ENCODE measurements around the gene CSTF1. TPM values are rescaled to one million over a fixed set of nuclear protein-coding genes. Genes with fewer than 3 reads are reported as not detected.

Gene CSTF1
- total RNA-seq, 1 donor: 43.1 TPM

DNA sequence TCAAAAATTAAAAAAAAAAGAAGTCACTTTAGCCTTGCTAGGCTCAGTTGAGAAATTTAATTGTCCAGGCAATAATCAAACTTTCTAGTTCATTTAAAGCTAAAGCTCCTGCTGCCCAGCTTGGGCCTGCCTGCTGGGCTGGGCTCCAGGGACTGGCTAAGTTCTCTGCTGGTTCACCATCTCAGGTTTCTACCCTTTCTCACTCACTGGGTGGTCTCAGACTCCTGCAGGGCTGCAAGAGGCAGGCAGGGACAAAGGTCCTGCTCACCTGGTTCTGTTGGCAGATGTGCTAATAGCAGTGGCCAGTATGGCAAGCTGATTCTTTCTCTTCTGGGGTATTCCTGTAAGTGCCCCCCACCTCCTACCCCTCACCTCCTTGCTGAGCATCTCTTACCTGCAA is 54.8 kb downstream of the CSTF1 start:
- no peak for DNase-seq (ENCODE audit: low read depth in 2 of 3, low spot score in 2 of 3)

DNA sequence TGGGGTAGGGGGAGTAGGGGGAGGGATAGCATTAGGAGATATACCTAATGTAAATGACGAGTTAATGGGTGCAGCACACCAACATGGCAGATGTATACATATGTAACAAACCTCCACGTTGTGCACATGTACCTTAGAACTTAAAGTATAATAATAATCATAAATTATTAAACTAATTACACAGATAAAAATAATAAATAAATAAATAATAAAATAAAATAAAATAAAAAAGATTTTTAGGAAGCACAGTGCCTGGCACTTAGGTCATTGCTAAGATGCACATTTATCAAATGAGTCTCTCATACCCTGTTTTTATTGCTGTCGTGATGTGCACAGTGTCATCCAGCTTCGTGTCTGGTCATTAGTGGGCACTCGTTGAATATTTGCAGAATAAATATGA is 57.0 kb downstream of the CSTF1 start:
- no peak for DNase-seq (ENCODE audit: low read depth in 2 of 3, low spot score in 2 of 3)

DNA sequence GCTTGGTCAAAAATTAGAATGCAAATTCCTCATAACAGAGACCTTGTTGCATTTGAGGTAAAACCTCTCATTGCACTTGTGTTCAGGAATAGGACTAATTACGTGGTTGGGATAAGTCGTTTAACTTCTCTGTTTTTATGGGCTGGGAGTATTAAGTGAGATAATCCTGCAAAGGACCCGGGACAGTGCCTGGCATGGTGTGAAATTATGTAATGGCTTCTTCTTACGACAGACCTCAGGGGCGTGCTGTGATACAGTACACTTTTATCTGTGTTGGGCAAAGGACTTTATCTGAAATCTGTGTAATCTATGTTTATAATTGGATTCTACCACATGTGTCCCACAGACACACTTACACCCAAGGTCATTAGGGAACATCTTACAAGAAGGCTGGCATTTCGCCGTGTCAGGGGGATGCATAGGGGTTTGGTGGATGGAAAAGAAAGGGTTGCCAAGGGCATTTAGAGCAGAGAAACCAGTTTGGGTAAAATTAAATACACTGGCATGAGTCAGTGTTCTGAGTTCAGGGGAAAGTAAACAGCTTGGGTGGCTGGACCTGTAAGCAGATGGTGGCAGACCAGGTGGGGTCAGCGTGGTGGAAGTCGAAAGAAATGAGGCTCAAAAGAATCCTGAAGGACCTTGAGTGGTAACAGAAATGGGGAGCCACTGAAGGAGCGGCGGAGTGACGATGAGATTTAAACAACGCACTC is 58.8 kb downstream of the CSTF1 start:
- no peak for DNase-seq (ENCODE audit: low read depth in 2 of 3, low spot score in 2 of 3)

DNA sequence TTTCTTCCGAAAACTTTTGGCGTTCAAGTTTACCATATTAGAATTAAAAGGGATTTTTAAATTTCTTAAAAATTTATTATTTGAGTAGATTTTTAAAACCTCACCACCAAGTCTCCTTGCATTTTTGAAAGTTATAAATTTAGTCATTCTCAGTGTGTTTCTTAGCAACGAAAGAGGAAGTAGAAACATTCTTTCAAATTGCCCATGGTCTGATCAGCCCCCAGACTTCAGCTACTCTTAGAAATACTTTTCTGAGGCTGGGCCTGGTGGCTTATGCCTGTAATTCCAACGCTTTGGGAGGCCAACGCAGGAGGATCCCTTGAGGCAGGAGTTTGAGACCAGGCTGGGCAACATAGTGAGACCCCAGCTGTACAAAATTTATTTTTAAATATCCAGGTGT is 60.9 kb downstream of the CSTF1 start:
- peak in 2 of 3 donors; percentile 44 to 76 for DNase-seq (ENCODE audit: low read depth in 2 of 3, low spot score in 2 of 3)

DNA sequence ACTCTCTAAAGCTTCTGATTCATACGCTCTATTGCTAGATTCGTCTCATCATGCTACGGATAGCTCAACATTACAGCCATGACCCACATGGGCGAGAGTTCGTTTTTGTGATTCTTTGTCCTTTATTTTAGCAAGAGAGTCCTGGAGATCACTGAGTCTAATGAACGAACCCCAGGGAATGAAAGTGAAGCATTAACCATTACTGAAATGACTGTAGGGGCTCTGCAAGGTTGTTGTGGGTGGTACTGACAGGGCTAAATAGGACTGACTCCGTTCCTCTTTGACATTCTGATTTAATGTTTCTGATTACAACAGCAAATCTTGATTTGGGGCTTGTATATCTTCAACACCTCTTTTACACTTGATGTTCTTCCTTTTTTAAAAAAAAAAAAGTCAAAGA is 62.3 kb downstream of the CSTF1 start:
- DNase-seq (ENCODE audit: low read depth in 2 of 3, low spot score in 2 of 3): no peak

Other genes starting within 250 kb of the CSTF1 start
- gene MC3R, start 143.9 kb upstream of the CSTF1 start, total RNA-seq: not detected
- 27.5 TPM for gene FAM210B, start 33.7 kb upstream of the CSTF1 start, total RNA-seq
- 1.6 TPM for gene AURKA, start 430 bp upstream of the CSTF1 start, total RNA-seq
- gene CASS4, start 19.6 kb downstream of the CSTF1 start, total RNA-seq: 4.0 TPM
- gene RTF2, start 76.0 kb downstream of the CSTF1 start, total RNA-seq: 60.1 TPM
- 0.54 TPM for gene FAM209A, start 132.1 kb downstream of the CSTF1 start, total RNA-seq
- gene FAM209B, start 140.6 kb downstream of the CSTF1 start, total RNA-seq: not detected
- under 0.01 TPM for gene TFAP2C, start 236.7 kb downstream of the CSTF1 start, total RNA-seq